Stimulated activated CD4-positive, alpha-beta T cell treated with anti-CD3 and anti-CD28 coated beads, Interleukin-12 subunit alpha, Interleukin-12 subunit beta, amount 100 ng/mL, for 24 hours (primary cell): Measurements from ENCODE around the gene C1orf167.
A peak's percentile ranks its signal among the peaks of the same experiment; 100 is the strongest.

Source experiments
- DNase-seq, 2 experiments: peaks; one replicate each; pipeline ENCODE4 v3.0.0-alpha.2; 2020; ENCODE audit warnings: low read depth in 2 of 2

C1orf167 gene

DNA sequence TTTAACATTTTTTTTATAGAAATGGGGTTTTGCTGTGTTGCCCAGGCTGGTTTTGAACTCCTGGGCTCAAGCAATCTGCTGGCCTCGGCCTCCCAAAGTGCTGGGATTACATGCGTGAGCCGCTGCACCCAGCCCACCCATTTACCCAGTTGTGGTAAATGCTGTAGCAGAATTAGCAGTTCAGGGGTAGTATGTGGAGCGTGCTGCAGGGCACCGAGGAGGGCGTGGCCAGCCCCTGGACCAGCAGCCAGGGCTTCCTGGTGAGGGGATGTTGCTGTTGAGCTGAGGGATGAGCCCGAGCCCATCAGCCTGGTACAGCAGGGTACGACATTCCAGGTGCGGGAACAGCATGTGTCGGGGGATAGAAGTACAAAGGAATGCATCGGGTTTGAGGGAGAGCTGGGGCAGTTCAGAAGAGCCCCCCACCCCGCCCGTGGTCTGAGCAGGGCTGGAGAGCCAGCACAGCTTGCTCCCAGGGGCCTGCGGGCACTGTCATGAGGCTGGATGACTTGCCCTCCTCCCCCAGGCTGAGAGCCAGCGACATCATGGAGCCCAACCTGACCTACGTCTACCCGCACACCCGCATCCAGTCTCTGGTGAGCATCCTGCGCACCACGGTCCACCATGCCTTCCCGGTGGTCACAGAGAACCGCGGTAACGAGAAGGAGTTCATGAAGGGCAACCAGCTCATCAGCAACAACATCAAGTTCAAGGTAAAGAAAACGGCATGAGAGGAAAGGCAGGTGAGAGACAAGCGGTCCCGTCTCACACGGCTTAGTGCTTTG, 73.6 kb downstream of the C1orf167 start:
- no peak for DNase-seq

DNA sequence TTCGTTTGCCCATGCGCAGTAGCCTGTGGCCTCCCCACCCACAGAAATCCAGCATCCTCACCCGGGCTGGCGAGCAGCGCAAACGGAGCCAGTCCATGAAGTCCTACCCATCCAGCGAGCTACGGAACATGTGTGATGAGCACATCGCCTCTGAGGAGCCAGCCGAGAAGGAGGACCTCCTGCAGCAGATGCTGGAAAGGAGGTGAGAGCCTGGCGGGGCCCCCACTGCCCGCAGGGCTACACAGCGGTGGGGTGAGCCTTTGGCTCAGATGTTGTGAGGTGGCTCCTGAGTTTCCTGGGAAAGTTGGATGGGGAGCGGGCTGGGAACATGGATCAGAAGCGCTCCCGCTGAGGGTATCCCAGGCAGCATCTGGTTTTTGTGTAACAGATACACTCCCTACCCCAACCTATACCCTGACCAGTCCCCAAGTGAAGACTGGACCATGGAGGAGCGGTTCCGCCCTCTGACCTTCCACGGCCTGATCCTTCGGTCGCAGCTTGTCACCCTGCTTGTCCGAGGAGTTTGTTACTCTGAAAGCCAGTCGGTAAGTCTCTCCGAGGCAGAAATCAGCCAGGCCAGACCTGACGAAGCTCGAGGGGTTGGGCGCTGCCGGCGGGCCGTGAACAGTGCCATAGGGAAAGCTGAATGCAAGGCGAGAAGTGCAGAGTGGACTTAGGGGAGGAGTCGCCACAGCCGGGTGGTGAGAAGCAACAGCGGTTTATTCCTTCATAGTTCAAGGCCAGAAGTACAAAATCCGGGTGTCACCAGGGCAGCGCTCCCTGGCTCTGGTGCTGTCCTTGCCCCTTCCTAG, 75.2 kb downstream of the C1orf167 start:
- no peak for DNase-seq

DNA sequence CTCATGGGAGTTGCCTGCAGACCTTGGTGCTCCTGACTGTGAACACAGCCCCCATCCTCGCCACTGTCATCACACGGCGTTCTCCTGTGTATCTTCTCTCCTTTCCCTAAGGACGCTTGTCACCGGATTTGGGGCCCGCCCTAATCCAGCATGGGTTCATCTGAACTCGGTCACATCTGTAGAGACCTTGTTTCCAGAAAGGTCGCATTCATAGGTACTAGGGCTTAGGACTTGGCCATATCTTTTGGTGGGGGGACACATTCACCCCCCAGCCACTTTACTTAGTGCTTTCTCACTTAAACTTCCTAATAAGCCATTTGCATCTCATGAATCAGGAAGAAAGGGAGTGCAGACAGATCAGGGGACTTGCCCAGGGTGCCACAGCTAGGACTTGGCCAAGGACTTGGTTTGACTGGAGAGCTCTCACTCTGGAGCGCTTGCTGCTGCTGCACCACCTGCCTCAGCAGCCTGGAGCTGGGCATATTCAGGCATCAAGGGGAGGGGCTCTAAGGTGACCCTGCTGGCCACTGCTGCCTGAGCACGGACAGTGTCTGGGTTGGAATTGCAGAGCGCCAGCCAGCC, 75.9 kb downstream of the C1orf167 start:
- DNase-seq, result no peak

DNA sequence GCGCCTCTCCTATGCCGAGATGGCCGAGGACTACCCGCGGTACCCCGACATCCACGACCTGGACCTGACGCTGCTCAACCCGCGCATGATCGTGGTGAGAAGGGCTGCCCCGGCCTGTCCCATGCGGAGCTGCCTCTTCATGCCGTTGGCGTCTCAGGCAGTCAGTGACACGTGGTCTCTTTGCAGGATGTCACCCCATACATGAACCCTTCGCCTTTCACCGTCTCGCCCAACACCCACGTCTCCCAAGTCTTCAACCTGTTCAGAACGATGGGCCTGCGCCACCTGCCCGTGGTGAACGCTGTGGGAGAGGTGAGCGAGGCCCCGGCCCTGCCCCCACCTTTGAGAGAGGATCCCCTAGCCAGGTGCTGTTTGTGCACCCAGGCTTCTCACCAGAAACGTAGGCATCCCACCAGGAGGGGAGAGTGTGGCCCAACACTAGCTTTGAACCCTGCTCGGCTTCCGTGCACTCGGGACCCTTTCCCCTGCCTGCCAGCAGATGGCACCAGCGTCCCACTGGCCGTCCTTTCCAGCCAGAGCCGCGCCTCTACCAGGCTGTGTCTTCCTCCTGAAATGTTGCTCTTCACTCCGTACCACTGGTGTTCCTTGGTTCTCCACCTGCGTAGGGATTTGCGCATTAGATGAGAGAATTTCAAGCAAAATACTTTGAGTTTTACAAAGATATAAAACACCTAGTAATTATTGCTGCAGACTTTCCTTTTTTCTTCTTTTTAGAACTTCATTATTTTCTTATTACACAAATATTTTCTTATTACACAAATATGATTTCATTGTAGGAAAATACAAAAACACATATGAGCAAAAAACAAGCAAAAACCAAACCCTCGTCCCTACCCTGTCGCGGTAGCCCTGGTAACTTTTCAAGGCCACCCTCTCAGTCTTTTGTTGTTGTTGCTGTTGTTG, 76.6 kb downstream of the C1orf167 start:
- peak; percentile 43 to 65 for DNase-seq
